Stomach (tissue), 9 donors: ENCODE results near the gene ANKMY2. TPM values are rescaled to one million over a fixed set of nuclear protein-coding genes. Genes with fewer than 3 reads are reported as not detected.

Experiments used
- DNase-seq, 2 donors: peaks; one replicate each; pipeline versions ENCODE4 v3.0.0 to v3.0.0-alpha.2; 2013 to 2019
- H3K27ac ChIP-seq, 5 donors: fragments of 200-600 bp in 4 of 5; sonication (generic) in 4 of 5; one replicate each; pipeline ENCODE4 v1.5.1; 2013 to 2019; ENCODE audit warnings: mild to moderate bottlenecking in 1 of 5, moderate library complexity in 1 of 5
- H3K27me3 ChIP-seq, 3 donors: fragments of 200-600 bp; sonication (generic); one replicate each; pipeline ENCODE4 v1.5.1; 2017 to 2019; ENCODE audit warnings: mixed run types in 1 of 3
- H3K36me3 ChIP-seq, 4 donors: fragments of 200-600 bp; sonication (generic); 1 replicate in 3 of 4; 2 replicates in 1 of 4; pipeline ENCODE4 v1.5.1; 2016 to 2019
- H3K4me1 ChIP-seq, 4 donors: fragments of 200-600 bp; sonication (generic); one replicate each; pipeline ENCODE4 v1.5.1; 2016 to 2019
- H3K4me3 ChIP-seq, 4 donors: fragments of 200-600 bp; sonication (generic) in 3 of 4; one replicate each; pipeline ENCODE4 v1.5.1; 2016 to 2019; ENCODE audit warnings: mild to moderate bottlenecking in 1 of 4
- H3K9me3 ChIP-seq, 4 donors: fragments of 200-600 bp; sonication (generic); one replicate each; pipeline ENCODE4 v1.5.1; 2016 to 2019
- EP300 ChIP-seq: sonication (generic); formaldehyde crosslinking; IDR thresholded peaks from one replicate; pipeline ENCODE4 v1.6.1; 2017; ENCODE audit warnings: antibody characterized with exemption
- POLR2A ChIP-seq, 4 donors: fragments of 450-650 bp; IDR thresholded peaks; one replicate each; pipeline ENCODE4 v1.6.1; 2016; ENCODE audit warnings: antibody characterized with exemption in 4 of 4, control low read depth in 2 of 4, mild to moderate bottlenecking in 1 of 4, moderate library complexity in 1 of 4
- POLR2AphosphoS5 ChIP-seq, 3 donors: sonication (generic); formaldehyde crosslinking; IDR thresholded peaks; one replicate each; pipeline ENCODE4 v1.6.1; 2016; ENCODE audit warnings: antibody characterized with exemption in 3 of 3
- WGBS, 5 donors: extraction: QIAGEN DNeasy Blood & Tissue Kit in 3 of 5; methylation state at CpG; one replicate each; pipeline versions ENCODE4 v1.1.5 to v1.1.7; 2013 to 2018; 5-methylcytosine and 5-hydroxymethylcytosine counted together
- intact Hi-C: fragments of 100-400 bp; cut with DNase I; formaldehyde crosslinking; loops from one replicate; pipeline ENCODE4 v1.15.1; 2023; ENCODE audit warnings: low total_unique reads
- polyA plus RNA-seq, 3 donors: library from polyadenylated mRNA; stranded (reverse); fragments of 200-250 nt; gene quantifications; one replicate each; pipeline ENCODE4 v1.2.3, GENCODE V29; 2013
- total RNA-seq, 5 donors: library from RNA; depleted of rRNA; stranded (reverse); fragments of >200 nt; gene quantifications; one replicate each; pipeline versions ENCODE4 v1.1.0 to v1.2.3, GENCODE V29; 2014 to 2016
- TF ChIP-seq, protein P1 (sequence below), 7 experiments: fragments of 450-650 bp in 4 of 7; fragments of 200-600 bp in 3 of 7; sonication (generic) in 3 of 7; IDR thresholded peaks; one replicate each; pipeline ENCODE4 v1.5.1; 2016 to 2019; ENCODE audit warnings: antibody characterized with exemption in 7 of 7, control low read depth in 2 of 7, mild to moderate bottlenecking in 1 of 7
- donor health status: healthy with polysubstance abuse.
- donor health status: Bipolar disorder and iron deficiency.
- donor health status: healthy.

Gene ANKMY2
- total and polyA plus RNA-seq, 8 donors, result 2.6 to 39.8 (median 29.0) TPM

DNA sequence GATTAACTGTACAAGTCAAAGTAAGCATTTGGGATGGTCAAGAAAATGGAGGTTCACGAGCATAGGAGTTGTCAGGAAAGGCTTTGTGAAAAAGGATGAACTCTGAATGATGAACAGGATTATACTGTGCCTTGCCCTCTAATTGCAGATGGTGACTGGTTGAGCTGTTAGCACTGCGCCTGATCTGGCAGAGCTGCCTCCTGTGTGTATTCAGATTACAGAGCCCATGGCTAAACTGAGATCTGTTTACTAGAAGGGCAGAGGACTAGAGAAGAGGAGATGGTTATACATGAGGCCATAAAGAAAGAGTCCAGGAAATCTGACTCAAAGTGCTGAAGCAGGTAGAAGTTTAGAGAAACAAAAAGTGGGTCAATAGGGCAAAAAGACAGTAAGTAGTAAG, 89.2 kb downstream of the ANKMY2 start:
- H3K36me3 ChIP-seq, result no peaks in the 10 kb centered on the region
- WGBS, 5 donors, result 48 to 96% (median 78%) methylated on average over 2 of the region's 2 CpGs
- H3K27me3 ChIP-seq, result no peaks in the 10 kb centered on the region
- no peak overlapping the region for H3K4me3 ChIP-seq
- no peak for DNase-seq
- intact Hi-C loops, result no loop called here
- no peaks in the 10 kb centered on the region for H3K4me1 ChIP-seq
- TF ChIP-seq POLR2AphosphoS5 (IDR thresholded peaks at IDR 0.05) (no peak), EP300 (no peak), POLR2A (IDR thresholded peaks at IDR 0.05) (no peak)
- TF ChIP-seq, protein P1, sequence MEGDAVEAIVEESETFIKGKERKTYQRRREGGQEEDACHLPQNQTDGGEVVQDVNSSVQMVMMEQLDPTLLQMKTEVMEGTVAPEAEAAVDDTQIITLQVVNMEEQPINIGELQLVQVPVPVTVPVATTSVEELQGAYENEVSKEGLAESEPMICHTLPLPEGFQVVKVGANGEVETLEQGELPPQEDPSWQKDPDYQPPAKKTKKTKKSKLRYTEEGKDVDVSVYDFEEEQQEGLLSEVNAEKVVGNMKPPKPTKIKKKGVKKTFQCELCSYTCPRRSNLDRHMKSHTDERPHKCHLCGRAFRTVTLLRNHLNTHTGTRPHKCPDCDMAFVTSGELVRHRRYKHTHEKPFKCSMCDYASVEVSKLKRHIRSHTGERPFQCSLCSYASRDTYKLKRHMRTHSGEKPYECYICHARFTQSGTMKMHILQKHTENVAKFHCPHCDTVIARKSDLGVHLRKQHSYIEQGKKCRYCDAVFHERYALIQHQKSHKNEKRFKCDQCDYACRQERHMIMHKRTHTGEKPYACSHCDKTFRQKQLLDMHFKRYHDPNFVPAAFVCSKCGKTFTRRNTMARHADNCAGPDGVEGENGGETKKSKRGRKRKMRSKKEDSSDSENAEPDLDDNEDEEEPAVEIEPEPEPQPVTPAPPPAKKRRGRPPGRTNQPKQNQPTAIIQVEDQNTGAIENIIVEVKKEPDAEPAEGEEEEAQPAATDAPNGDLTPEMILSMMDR (IDR thresholded peaks at IDR 0.05), result no peak
- no peak overlapping the region for H3K27ac ChIP-seq
- no peaks in the 10 kb centered on the region for H3K9me3 ChIP-seq

DNA sequence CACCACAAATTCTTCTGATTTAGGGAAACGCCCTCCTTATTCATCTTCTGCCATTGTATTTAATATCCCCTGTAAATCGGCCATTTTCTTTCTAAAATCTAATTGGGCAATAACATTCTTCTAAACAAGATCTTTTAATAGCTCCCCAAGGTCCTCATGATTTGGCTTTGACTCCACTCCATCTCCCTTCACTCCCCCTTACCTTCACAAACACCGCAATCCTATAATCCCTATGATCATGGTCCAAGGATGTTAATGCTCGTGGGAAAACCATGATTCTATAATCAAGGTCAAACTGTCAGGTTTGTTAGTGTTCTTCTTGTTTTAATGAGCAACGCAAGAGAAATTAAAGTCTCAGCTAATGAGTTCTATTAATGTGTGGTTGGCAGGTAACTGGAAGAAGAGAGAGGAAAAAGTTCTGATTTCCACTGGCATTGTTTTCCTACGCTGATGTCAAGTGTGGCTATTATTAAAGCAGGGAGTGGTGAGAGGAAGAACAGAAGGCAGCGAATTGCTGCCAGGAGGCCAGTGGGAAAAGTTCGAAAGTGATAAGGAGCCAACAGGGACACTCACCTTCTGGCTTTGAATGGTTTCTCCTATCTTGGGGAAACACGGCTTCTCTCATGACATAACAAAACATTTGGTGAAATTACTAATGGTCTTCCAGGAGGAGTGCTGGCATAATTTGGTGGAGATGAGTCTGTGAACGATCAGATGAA, 90.9 kb downstream of the ANKMY2 start:
- Histone ChIP-seq H3K27ac (no peak overlapping the region), H3K4me1 (no peaks in the 10 kb centered on the region), H3K36me3 (no peaks in the 10 kb centered on the region), H3K27me3 (no peaks in the 10 kb centered on the region), H3K4me3 (no peak overlapping the region), H3K9me3 (no peaks in the 10 kb centered on the region)
- intact Hi-C loops, result no loop called here
- 79 to 83% (median 82%) methylated on average over 10 of the region's 10 CpGs for WGBS, 5 donors
- TF ChIP-seq POLR2AphosphoS5 (IDR thresholded peaks at IDR 0.05) (no peak), POLR2A (IDR thresholded peaks at IDR 0.05) (no peak), EP300 (no peak)
- TF ChIP-seq, protein P1 (IDR thresholded peaks at IDR 0.05), result no peak
- no peak for DNase-seq

DNA sequence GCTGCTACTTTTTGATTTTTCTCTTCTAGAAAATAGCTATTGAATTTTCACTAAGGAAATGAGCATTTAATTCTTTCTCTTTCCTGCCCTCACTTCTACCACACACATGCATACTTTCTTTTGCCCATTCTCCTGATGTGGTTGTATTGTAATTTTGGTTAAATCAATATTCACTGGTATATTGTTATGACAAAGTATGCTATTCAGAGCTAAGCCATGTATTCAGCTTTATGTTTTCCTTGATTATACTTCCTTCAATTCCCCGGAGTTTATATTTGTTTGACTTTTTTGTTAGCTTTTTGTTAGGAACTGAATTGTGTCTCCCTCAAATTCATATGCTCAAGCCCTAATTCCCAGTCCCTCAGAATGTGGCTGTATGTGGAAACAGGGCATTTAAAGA, 94.9 kb downstream of the ANKMY2 start:
- intact Hi-C loops, result no loop called here
- 27 to 47% (median 33%) methylated on average over 1 of the region's 1 CpG for WGBS, 5 donors
- H3K9me3 ChIP-seq, result no peaks in the 10 kb centered on the region
- no peaks in the 10 kb centered on the region for H3K4me1 ChIP-seq
- H3K36me3 ChIP-seq, result no peaks in the 10 kb centered on the region
- DNase-seq, result no peak
- no peak overlapping the region for H3K4me3 ChIP-seq
- no peaks in the 10 kb centered on the region for H3K27me3 ChIP-seq
- TF ChIP-seq POLR2AphosphoS5 (IDR thresholded peaks at IDR 0.05), result no peak
- no peak for TF ChIP-seq POLR2A (IDR thresholded peaks at IDR 0.05)
- TF ChIP-seq EP300, result no peak
- TF ChIP-seq, protein P1 (IDR thresholded peaks at IDR 0.05), result no peak
- no peak overlapping the region for H3K27ac ChIP-seq

Other genes with a start within 250 kb of the ANKMY2 start
- 10 to 100 TPM in 1 of 5 donors, 1 to 10 TPM in 1, under 1 TPM in 3; 0.29 to 11.0 (median 0.89) TPM for gene CRPPA, start 224.2 kb downstream of the ANKMY2 start, total RNA-seq
- 1 to 10 TPM in 1 of 3 donors, under 1 TPM in 2; 0.28 to 3.5 (median 0.75) TPM for gene CRPPA, start 224.2 kb downstream of the ANKMY2 start, polyA plus RNA-seq
- 10 to 100 TPM in 2 of 5 donors, 1 to 10 TPM in 1, under 1 TPM in 1, not detected in 1; 0.89 to 18.7 (median 13.6) TPM for gene SOSTDC1, start 180.0 kb downstream of the ANKMY2 start, total RNA-seq
- 10 to 100 TPM in 1 of 3 donors, 1 to 10 TPM in 1, under 1 TPM in 1; 0.90 to 21.2 (median 5.9) TPM for gene SOSTDC1, start 180.0 kb downstream of the ANKMY2 start, polyA plus RNA-seq
- gene LRRC72, start 118.9 kb downstream of the ANKMY2 start, total RNA-seq, result not detected
- not detected for gene LRRC72, start 118.9 kb downstream of the ANKMY2 start, polyA plus RNA-seq
- 100 to 1,000 TPM in 1 of 5 donors, 10 to 100 TPM in 4; 25.5 to 110 (median 84.2) TPM for gene BZW2, start 427 bp upstream of the ANKMY2 start, total RNA-seq
- gene BZW2, start 427 bp upstream of the ANKMY2 start, polyA plus RNA-seq, result 10 to 100 TPM; 53.0 to 76.7 (median 57.8) TPM
- gene TSPAN13, start 108.0 kb upstream of the ANKMY2 start, total RNA-seq, result 10 to 100 TPM in 4 of 5 donors, 1 to 10 TPM in 1; 3.6 to 74.5 (median 50.0) TPM
- 10 to 100 TPM; 27.5 to 41.5 (median 29.4) TPM for gene TSPAN13, start 108.0 kb upstream of the ANKMY2 start, polyA plus RNA-seq
- gene AGR2, start 159.2 kb upstream of the ANKMY2 start, total RNA-seq, result 1,000 to 10,000 TPM in 1 of 5 donors, 100 to 1,000 TPM in 3, 10 to 100 TPM in 1; 32.1 to 2,927 (median 145) TPM
- 100 to 1,000 TPM; 122 to 625 (median 228) TPM for gene AGR2, start 159.2 kb upstream of the ANKMY2 start, polyA plus RNA-seq
- gene AGR3, start 236.2 kb upstream of the ANKMY2 start, total RNA-seq, result 10 to 100 TPM in 2 of 5 donors, not detected in 3; 14.2 to 74.0 TPM
- gene AGR3, start 236.2 kb upstream of the ANKMY2 start, polyA plus RNA-seq, result 10 to 100 TPM; 17.4 to 70.4 (median 24.2) TPM